Measurements from ENCODE around the gene HIPK4. TPM values are rescaled to one million over a fixed set of nuclear protein-coding genes. Genes with fewer than 3 reads are reported as not detected.

The HIPK4 gene
- total and polyA plus RNA-seq, 2 of the 4 experiments (the other 2 are of a cell fraction), result 0.12 to 0.18 TPM

DNA sequence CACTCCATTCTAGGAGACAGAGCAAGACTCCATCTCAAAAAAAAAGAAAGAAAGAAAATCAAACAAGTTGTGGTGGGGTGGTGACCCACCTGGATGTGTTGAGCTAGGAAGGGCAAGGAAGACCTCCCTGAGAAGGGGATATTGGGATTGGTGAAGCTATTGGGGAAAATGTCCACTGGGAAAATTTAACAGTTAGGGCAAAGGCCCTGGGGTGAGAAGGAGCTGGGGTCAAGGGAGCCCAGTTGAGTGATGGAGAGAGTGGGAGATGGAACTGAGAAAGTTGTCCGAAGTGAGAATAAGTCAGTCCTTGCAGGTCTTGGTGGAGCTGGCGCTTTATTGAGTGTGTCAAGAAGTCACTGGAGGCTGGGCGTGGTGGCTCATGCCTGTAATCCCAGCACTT, 48.3 kb upstream of the HIPK4 start:
- Histone ChIP-seq H2BK5ac (ENCODE audit: low read depth, low read length, poor library complexity, severe bottlenecking) (no peak overlapping the region), H2AK5ac (ENCODE audit: low read depth, low read length) (no peak overlapping the region), H4K5ac (ENCODE audit: low read depth, low read length) (no peak overlapping the region), H3K18ac (ENCODE audit: low read depth, low read length) (no peak overlapping the region), H3K4me3 (ENCODE audit: insufficient read depth, low read depth, low read length) (no peak overlapping the region), H2BK120ac (ENCODE audit: low read depth, low read length) (no peak overlapping the region), H3K4ac (ENCODE audit: low read depth, low read length) (no peak overlapping the region), H3K9ac (ENCODE audit: low read depth, low read length) (no peak overlapping the region), H4K20me1 (ENCODE audit: insufficient read depth, low read length) (peaks cover 30% of the 10 kb centered on the region), H3K14ac (replicated peaks; ENCODE audit: low read depth, low read length) (no peak overlapping the region), H2BK20ac (ENCODE audit: low read depth, low read length) (no peak overlapping the region), H3K56ac (ENCODE audit: extremely low read depth, insufficient read depth, low read length) (no peak overlapping the region), H2AFZ (replicated peaks; ENCODE audit: low read length, poor library complexity) (no peak overlapping the region), H3K27ac (ENCODE audit: insufficient read depth, low read length) (no peak overlapping the region), H3K23ac (ENCODE audit: low read depth, low read length) (no peak overlapping the region), H3K9me1 (ENCODE audit: insufficient read depth, low read length) (no peaks in the 10 kb centered on the region), H4K91ac (ENCODE audit: insufficient read depth, low read depth, low read length) (no peak overlapping the region), H3K4me2 (ENCODE audit: low read depth, low read length) (no peak overlapping the region), H3K79me1 (ENCODE audit: low read depth in 1 of 2, low read length in 2 of 2) (peaks cover 10 to 36% of the 10 kb centered on the region in 2 experiments; a peak in 3 of 4 replicates), H3K36me3 (ENCODE audit: control insufficient read depth, insufficient read depth, low read length) (peaks cover 19% of the 10 kb centered on the region), H3K27me3 (ENCODE audit: control insufficient read depth, insufficient read depth, low read length) (no peaks in the 10 kb centered on the region), H3K4me1 (ENCODE audit: control insufficient read depth, insufficient read depth, low read length) (peaks cover 4% of the 10 kb centered on the region), H2AK9ac (replicated peaks; ENCODE audit: low read depth, low read length, poor library complexity) (no peak overlapping the region), H4K8ac (ENCODE audit: low read depth in 2 of 2, low read length in 2 of 2) (no peak overlapping the region), H3K9me3 (ENCODE audit: control insufficient read depth, insufficient read depth, low read length) (no peaks in the 10 kb centered on the region), H2BK15ac (ENCODE audit: low read depth, low read length) (no peak overlapping the region)
- CTCF ChIA-PET, result interaction anchor here (0.7 kb wide), 1 partner anchor 238 kb away, joined by 3 read pairs; no protein-coding TSS in a partner anchor
- no peak for TF ChIP-seq MAFK (IDR thresholded peaks at IDR 0.05; ENCODE audit: low read depth, low read length)
- TF ChIP-seq FOS (IDR thresholded peaks at IDR 0.05; ENCODE audit: low read depth, low read length), result no peak
- TF ChIP-seq POLR2A (IDR thresholded peaks at IDR 0.05; ENCODE audit: low read depth, low read length), result no peak
- no peak for TF ChIP-seq MAZ (IDR thresholded peaks at IDR 0.05; ENCODE audit: borderline replicate concordance, low read depth, low read length)
- TF ChIP-seq, protein P1, sequence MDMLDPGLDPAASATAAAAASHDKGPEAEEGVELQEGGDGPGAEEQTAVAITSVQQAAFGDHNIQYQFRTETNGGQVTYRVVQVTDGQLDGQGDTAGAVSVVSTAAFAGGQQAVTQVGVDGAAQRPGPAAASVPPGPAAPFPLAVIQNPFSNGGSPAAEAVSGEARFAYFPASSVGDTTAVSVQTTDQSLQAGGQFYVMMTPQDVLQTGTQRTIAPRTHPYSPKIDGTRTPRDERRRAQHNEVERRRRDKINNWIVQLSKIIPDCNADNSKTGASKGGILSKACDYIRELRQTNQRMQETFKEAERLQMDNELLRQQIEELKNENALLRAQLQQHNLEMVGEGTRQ (IDR thresholded peaks at IDR 0.05; ENCODE audit: low read depth, low read length), result no peak
- TF ChIP-seq BHLHE40 (IDR thresholded peaks at IDR 0.05; ENCODE audit: low read depth, low read length), result no peak
- TF ChIP-seq, protein P2, sequence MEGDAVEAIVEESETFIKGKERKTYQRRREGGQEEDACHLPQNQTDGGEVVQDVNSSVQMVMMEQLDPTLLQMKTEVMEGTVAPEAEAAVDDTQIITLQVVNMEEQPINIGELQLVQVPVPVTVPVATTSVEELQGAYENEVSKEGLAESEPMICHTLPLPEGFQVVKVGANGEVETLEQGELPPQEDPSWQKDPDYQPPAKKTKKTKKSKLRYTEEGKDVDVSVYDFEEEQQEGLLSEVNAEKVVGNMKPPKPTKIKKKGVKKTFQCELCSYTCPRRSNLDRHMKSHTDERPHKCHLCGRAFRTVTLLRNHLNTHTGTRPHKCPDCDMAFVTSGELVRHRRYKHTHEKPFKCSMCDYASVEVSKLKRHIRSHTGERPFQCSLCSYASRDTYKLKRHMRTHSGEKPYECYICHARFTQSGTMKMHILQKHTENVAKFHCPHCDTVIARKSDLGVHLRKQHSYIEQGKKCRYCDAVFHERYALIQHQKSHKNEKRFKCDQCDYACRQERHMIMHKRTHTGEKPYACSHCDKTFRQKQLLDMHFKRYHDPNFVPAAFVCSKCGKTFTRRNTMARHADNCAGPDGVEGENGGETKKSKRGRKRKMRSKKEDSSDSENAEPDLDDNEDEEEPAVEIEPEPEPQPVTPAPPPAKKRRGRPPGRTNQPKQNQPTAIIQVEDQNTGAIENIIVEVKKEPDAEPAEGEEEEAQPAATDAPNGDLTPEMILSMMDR (conservative IDR thresholded peaks at IDR 0.05; ENCODE audit: low read depth, low read length), result no peak
- no peak for TF ChIP-seq CEBPB (IDR thresholded peaks at IDR 0.05; ENCODE audit: low read depth, low read length)
- TF ChIP-seq SMC3 (IDR thresholded peaks at IDR 0.05; ENCODE audit: low read depth, low read length), result no peak
- TF ChIP-seq, protein P3, sequence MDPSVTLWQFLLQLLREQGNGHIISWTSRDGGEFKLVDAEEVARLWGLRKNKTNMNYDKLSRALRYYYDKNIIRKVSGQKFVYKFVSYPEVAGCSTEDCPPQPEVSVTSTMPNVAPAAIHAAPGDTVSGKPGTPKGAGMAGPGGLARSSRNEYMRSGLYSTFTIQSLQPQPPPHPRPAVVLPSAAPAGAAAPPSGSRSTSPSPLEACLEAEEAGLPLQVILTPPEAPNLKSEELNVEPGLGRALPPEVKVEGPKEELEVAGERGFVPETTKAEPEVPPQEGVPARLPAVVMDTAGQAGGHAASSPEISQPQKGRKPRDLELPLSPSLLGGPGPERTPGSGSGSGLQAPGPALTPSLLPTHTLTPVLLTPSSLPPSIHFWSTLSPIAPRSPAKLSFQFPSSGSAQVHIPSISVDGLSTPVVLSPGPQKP (IDR thresholded peaks at IDR 0.05; ENCODE audit: borderline replicate concordance, low read depth, low read length), result no peak
- no peak for TF ChIP-seq RAD21 (IDR thresholded peaks at IDR 0.05; ENCODE audit: low read length)
- TF ChIP-seq NFE2L2 (IDR thresholded peaks at IDR 0.05; ENCODE audit: low read depth, low read length), result no peak
- TF ChIP-seq RFX5 (IDR thresholded peaks at IDR 0.05; ENCODE audit: low read depth, low read length), result no peak
- no peak for TF ChIP-seq MXI1 (IDR thresholded peaks at IDR 0.05; ENCODE audit: borderline replicate concordance, low read depth, low read length)
- no peak for TF ChIP-seq CHD1 (IDR thresholded peaks at IDR 0.05; ENCODE audit: low read depth, low read length)
- no peak for DNase-seq
- dilution Hi-C loops (cut with HindIII; ENCODE audit: low sequenced_read_pairs, unreplicated experiment) (no loop called here), in situ Hi-C loops (cut with MboI; ENCODE audit: low sequenced_read_pairs) (no loop called here), intact Hi-C loops (cut with micrococcal nuclease) (no loop called here)
- POLR2A ChIA-PET (ENCODE audit: unreplicated experiment), result no interaction called here
- BruUV-seq (replicated peaks), result no TSS peak
- WGBS, 2 experiments (ENCODE audit: extremely low coverage in 2 of 2, insufficient read length in 1 of 2), result 92% methylated on average over 2 of the region's 3 CpGs; no CpG with 5 or more reads in 1 of the 2 experiments
- no peak for ATAC-seq (ENCODE audit: low read depth)

Data from IMR-90 (cell line).